Measurements from ENCODE around the gene CNTN1. TPM values are rescaled to one million over a fixed set of nuclear protein-coding genes. Genes with fewer than 3 reads are reported as not detected.

Gene CNTN1
- polyA plus RNA-seq, 1 of the 3 experiments (the other 2 are of a cell fraction): 0.13 TPM

GRCh38 chr12:40988824-40989223 lies 296.6 kb downstream of the CNTN1 start (continued):
- TF ChIP-seq ZBTB33 (IDR thresholded peaks at IDR 0.05; ENCODE audit: borderline replicate concordance, low read depth) (no peak), FOXM1 (IDR thresholded peaks at IDR 0.05; ENCODE audit: low read depth) (no peak), RCOR1 (IDR thresholded peaks at IDR 0.05; ENCODE audit: low read length) (no peak), SIN3A (IDR thresholded peaks at IDR 0.05; ENCODE audit: borderline replicate concordance, low read depth, low read length) (no peak), TEAD4 (IDR thresholded peaks at IDR 0.05; ENCODE audit: borderline replicate concordance, insufficient read depth) (no peak), CHD2 (IDR thresholded peaks at IDR 0.05; ENCODE audit: low read length, partially characterized antibody) (no peak), RAD21 (IDR thresholded peaks at IDR 0.05; ENCODE audit: low read length) (no peak), RFX5 (IDR thresholded peaks at IDR 0.05; ENCODE audit: low read length) (no peak)

GRCh38 chr12:40989785-40990184 lies 297.5 kb downstream of the CNTN1 start:
- ChIA-PET CTCF (no interaction called here), POLR2A (no interaction called here)
- no peak for DNase-seq
- no peak for TF ChIP-seq GATA2 (CRISPR knock-in tag; IDR thresholded peaks at IDR 0.05)
- TF ChIP-seq TEAD4 (IDR thresholded peaks at IDR 0.05; ENCODE audit: borderline replicate concordance, insufficient read depth): no peak
- TF ChIP-seq RAD21 (IDR thresholded peaks at IDR 0.05; ENCODE audit: low read length): no peak
- no peak for TF ChIP-seq TCF12 (IDR thresholded peaks at IDR 0.05)
- TF ChIP-seq FOXM1 (IDR thresholded peaks at IDR 0.05; ENCODE audit: low read depth): no peak
- no peak for TF ChIP-seq RFX5 (IDR thresholded peaks at IDR 0.05; ENCODE audit: low read length)
- no peak for TF ChIP-seq CHD2 (IDR thresholded peaks at IDR 0.05; ENCODE audit: low read length, partially characterized antibody)
- TF ChIP-seq POLR2AphosphoS5 (IDR thresholded peaks at IDR 0.05; ENCODE audit: low read depth, low read length): no peak
- no peak for TF ChIP-seq REST (IDR thresholded peaks at IDR 0.05; ENCODE audit: low read depth, low read length)
- TF ChIP-seq RXRA (IDR thresholded peaks at IDR 0.05; ENCODE audit: borderline replicate concordance, low read depth): no peak
- TF ChIP-seq, protein P1, sequence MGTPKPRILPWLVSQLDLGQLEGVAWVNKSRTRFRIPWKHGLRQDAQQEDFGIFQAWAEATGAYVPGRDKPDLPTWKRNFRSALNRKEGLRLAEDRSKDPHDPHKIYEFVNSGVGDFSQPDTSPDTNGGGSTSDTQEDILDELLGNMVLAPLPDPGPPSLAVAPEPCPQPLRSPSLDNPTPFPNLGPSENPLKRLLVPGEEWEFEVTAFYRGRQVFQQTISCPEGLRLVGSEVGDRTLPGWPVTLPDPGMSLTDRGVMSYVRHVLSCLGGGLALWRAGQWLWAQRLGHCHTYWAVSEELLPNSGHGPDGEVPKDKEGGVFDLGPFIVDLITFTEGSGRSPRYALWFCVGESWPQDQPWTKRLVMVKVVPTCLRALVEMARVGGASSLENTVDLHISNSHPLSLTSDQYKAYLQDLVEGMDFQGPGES (IDR thresholded peaks at IDR 0.05; ENCODE audit: low read depth, low read length): no peak
- TF ChIP-seq ELF1 (IDR thresholded peaks at IDR 0.05): no peak
- TF ChIP-seq, protein P2, sequence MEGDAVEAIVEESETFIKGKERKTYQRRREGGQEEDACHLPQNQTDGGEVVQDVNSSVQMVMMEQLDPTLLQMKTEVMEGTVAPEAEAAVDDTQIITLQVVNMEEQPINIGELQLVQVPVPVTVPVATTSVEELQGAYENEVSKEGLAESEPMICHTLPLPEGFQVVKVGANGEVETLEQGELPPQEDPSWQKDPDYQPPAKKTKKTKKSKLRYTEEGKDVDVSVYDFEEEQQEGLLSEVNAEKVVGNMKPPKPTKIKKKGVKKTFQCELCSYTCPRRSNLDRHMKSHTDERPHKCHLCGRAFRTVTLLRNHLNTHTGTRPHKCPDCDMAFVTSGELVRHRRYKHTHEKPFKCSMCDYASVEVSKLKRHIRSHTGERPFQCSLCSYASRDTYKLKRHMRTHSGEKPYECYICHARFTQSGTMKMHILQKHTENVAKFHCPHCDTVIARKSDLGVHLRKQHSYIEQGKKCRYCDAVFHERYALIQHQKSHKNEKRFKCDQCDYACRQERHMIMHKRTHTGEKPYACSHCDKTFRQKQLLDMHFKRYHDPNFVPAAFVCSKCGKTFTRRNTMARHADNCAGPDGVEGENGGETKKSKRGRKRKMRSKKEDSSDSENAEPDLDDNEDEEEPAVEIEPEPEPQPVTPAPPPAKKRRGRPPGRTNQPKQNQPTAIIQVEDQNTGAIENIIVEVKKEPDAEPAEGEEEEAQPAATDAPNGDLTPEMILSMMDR (IDR thresholded peaks at IDR 0.05): no peak
- no peak for TF ChIP-seq MXI1 (IDR thresholded peaks at IDR 0.05; ENCODE audit: low read depth, low read length)
- TF ChIP-seq, protein P3, sequence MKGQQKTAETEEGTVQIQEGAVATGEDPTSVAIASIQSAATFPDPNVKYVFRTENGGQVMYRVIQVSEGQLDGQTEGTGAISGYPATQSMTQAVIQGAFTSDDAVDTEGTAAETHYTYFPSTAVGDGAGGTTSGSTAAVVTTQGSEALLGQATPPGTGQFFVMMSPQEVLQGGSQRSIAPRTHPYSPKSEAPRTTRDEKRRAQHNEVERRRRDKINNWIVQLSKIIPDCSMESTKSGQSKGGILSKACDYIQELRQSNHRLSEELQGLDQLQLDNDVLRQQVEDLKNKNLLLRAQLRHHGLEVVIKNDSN (IDR thresholded peaks at IDR 0.05; ENCODE audit: borderline replicate concordance, low read depth): no peak
- TF ChIP-seq SIN3A (IDR thresholded peaks at IDR 0.05; ENCODE audit: borderline replicate concordance, low read depth, low read length): no peak
- no peak for TF ChIP-seq JUND (IDR thresholded peaks at IDR 0.05)
- TF ChIP-seq FOSL2 (IDR thresholded peaks at IDR 0.05; ENCODE audit: borderline replicate concordance, low read depth): no peak
- TF ChIP-seq EZH2phosphoT487 (IDR thresholded peaks at IDR 0.05; ENCODE audit: borderline replicate concordance, low read depth): no peak
- TF ChIP-seq RCOR1 (IDR thresholded peaks at IDR 0.05; ENCODE audit: low read length): no peak
- H3K27me3 ChIP-seq (ENCODE audit: insufficient read depth): no peaks in the 10 kb centered on the region
- H3K9me3 ChIP-seq: no peaks in the 10 kb centered on the region
- H3K4me3 ChIP-seq (ENCODE audit: low read depth in 2 of 2, low read length in 1 of 2): no peak overlapping the region
- no peaks in the 10 kb centered on the region for H3K4me1 ChIP-seq (ENCODE audit: control insufficient read depth in 1 of 2, insufficient read depth in 2 of 2, low read depth in 1 of 2, low read length in 1 of 2)
- no peaks in the 10 kb centered on the region for H3F3A ChIP-seq (replicated peaks; ENCODE audit: insufficient read depth)
- no peaks in the 10 kb centered on the region for H3K79me2 ChIP-seq (ENCODE audit: insufficient read depth)
- no peak overlapping the region for H3K27ac ChIP-seq (ENCODE audit: low read depth in 2 of 2, low read length in 1 of 2)
- no peak overlapping the region for H2AFZ ChIP-seq (ENCODE audit: low read depth)
- WGBS (ENCODE audit: low lambda C conversion rate): 75% methylated on average over 3 of the region's 3 CpGs
- peaks cover 3% of the 10 kb centered on the region; the same call in 1 of the 2 replicates for H3K9me2 ChIP-seq
- H3K36me3 ChIP-seq (replicated peaks in 1 of 2; ENCODE audit: control insufficient read depth in 1 of 2, insufficient read depth in 2 of 2, low read length in 1 of 2): no peaks in the 10 kb centered on the region
- no peak overlapping the region for H3K4me2 ChIP-seq
- H4K20me1 ChIP-seq (ENCODE audit: insufficient read depth): no peaks in the 10 kb centered on the region
- H3K9ac ChIP-seq: no peak overlapping the region
